K562 (cell line): ENCODE results near the gene KIF26B. TPM values are rescaled to one million over a fixed set of nuclear protein-coding genes. Genes with fewer than 3 reads are reported as not detected.

Experiments
- ATAC-seq: fragments of 200-7000 bp; cut with Tn5 transposase; 3 replicates; pipeline ENCODE4 v1.9.1; 2020; ENCODE audit warnings: moderate library complexity
- BruUV-seq: library from RNA; stranded (reverse); fragments of 400-500 nt; replicated peaks from 2 replicates; lab custom pipeline; 2021; lab: Mats Ljungman, UMichigan
- CTCF ChIA-PET: fragments of 300-600 bp; formaldehyde crosslinking; extraction: SDS; loops from one replicate; lab custom pipeline; 2021; ENCODE audit warnings: low intra/inter-chr PET ratio; lab: Yijun Ruan, JAX
- POLR2A ChIA-PET: fragments of 300-600, 350-650 bp; sonication (Branson Sonifier 250); formaldehyde crosslinking; extraction: SDS; loops from one replicate; lab custom pipeline; 2021; ENCODE audit warnings: antibody characterized with exemption, inconsistent platforms; lab: Yijun Ruan, JAX
- DNase-seq, 4 experiments: peaks; one replicate each; pipeline versions ENCODE4 v3.0.0 to v3.0.0-alpha.2; 2011 to 2018; ENCODE audit warnings: low spot score in 3 of 4, mixed read lengths in 3 of 4; ENCODE audit errors: extremely low read depth in 1 of 4
- FAIRE-seq: peaks from 2 replicates; lab custom pipeline; 2011; peaks lifted over from hg19 to GRCh38; lab: Jason Lieb, UNC
- H2AFZ ChIP-seq: 2 replicates; pipeline ENCODE4 v1.6.0; 2011; ENCODE audit warnings: low read depth, low read length, control low read depth, inconsistent platforms
- H3K27ac ChIP-seq: fragments of 200-600 bp; 3 replicates; pipeline ENCODE4 v1.8.0; 2011; ENCODE audit warnings: low read depth, mild to moderate bottlenecking, control low read depth, inconsistent platforms, low read length, moderate library complexity, mixed read lengths; ENCODE audit errors: extremely low read depth
- H3K27me3 ChIP-seq, 2 experiments: fragments of 300-600 bp in 1 of 2; 2 replicates in 1 of 2; 3 replicates in 1 of 2; pipeline versions ENCODE4 v1.6.0 to v1.8.0; 2011; ENCODE audit warnings: inconsistent platforms in 2 of 2, low read length in 2 of 2, mild to moderate bottlenecking in 1 of 2, mixed read lengths in 1 of 2, moderate library complexity in 1 of 2; ENCODE audit not compliant: control insufficient read depth in 2 of 2, insufficient read depth in 2 of 2
- H3K36me3 ChIP-seq: fragments of 300-600 bp; 3 replicates; pipeline ENCODE4 v1.8.0; 2011; ENCODE audit warnings: mild to moderate bottlenecking, low read length, inconsistent platforms; ENCODE audit not compliant: control insufficient read depth, insufficient read depth
- H3K4me1 ChIP-seq, 2 experiments: fragments of 200-600 bp in 1 of 2; replicated peaks in 1 of 2; 2 replicates in 1 of 2; 3 replicates in 1 of 2; pipeline versions ENCODE4 v1.5.1 to v1.8.0; 2011; ENCODE audit warnings: inconsistent platforms in 2 of 2, low read length in 2 of 2, mild to moderate bottlenecking in 1 of 2, mixed read lengths in 1 of 2, moderate library complexity in 1 of 2; ENCODE audit not compliant: control insufficient read depth in 2 of 2, insufficient read depth in 2 of 2
- H3K4me2 ChIP-seq: 2 replicates; pipeline ENCODE4 v1.6.1; 2011; ENCODE audit warnings: low read length, control low read depth, inconsistent platforms, mixed read lengths; ENCODE audit not compliant: insufficient read depth
- H3K4me3 ChIP-seq: fragments of 200-600 bp; sonication (generic), shearing (Covaris generic); 2 replicates; pipeline ENCODE4 v1.5.1; 2016; ENCODE audit warnings: control low read depth, inconsistent platforms
- H3K79me2 ChIP-seq: fragments of 200-600 bp; 3 replicates; pipeline ENCODE4 v1.8.0; 2011; ENCODE audit warnings: low read length, inconsistent platforms; ENCODE audit not compliant: control insufficient read depth, insufficient read depth
- H3K9ac ChIP-seq, 2 experiments: 2 replicates each; pipeline versions ENCODE4 v1.6.0 to v1.6.1; 2011; ENCODE audit warnings: low read depth in 2 of 2, low read length in 2 of 2, control low read depth in 1 of 2, inconsistent platforms in 1 of 2, mild to moderate bottlenecking in 1 of 2, mixed read lengths in 1 of 2; ENCODE audit not compliant: insufficient read depth in 1 of 2
- H3K9me1 ChIP-seq: one replicate; pipeline ENCODE4 v1.6.0; 2011; ENCODE audit warnings: inconsistent platforms, mild to moderate bottlenecking, low read length, moderate library complexity; ENCODE audit not compliant: control insufficient read depth, insufficient read depth
- H3K9me3 ChIP-seq: replicated peaks from 2 replicates; pipeline ENCODE4 v1.5.1; 2011; ENCODE audit warnings: low read depth, low read length, inconsistent platforms; ENCODE audit not compliant: control insufficient read depth, insufficient read depth
- H4K20me1 ChIP-seq: replicated peaks from 2 replicates; pipeline ENCODE4 v1.6.1; 2011; ENCODE audit warnings: low read length, inconsistent platforms, mixed read lengths; ENCODE audit not compliant: control insufficient read depth, insufficient read depth
- NFXL1 ChIP-seq: fragments of 450-650 bp; formaldehyde crosslinking; IDR thresholded peaks from 2 replicates; pipeline ENCODE4 v1.4.0; 2021; ENCODE audit warnings: mild to moderate bottlenecking
- WGBS: fragments of 100-300 bp; shearing (Covaris generic); methylation state at CpG from one replicate; pipeline ENCODE4 v1.1.6; 2016; ENCODE audit warnings: low coverage, mixed read lengths; ENCODE audit not compliant: insufficient coverage; ENCODE audit errors: missing lambda C conversion rate; 5-methylcytosine and 5-hydroxymethylcytosine counted together
- in situ Hi-C: fragments of 300-500 bp; cut with MboI; formaldehyde crosslinking; loops from 4 replicates; pipeline ENCODE4 v1.15.0; 2018; ENCODE audit warnings: inconsistent platforms, mixed read lengths
- intact Hi-C: fragments of 100-400 bp; cut with micrococcal nuclease; formaldehyde crosslinking; loops from 2 replicates; pipeline ENCODE4 v1.14.2; 2022
- polyA plus RNA-seq, 8 experiments: library from polyadenylated mRNA; depleted of rRNA in 4 of 8; stranded (reverse) in 5 of 8; unstranded in 3 of 8; fragments of >200 nt; fragmentation: Nextera tagmentation in 2 of 8; fragmentation: Illumina TruSeq in 1 of 8; extraction: Ambion mirVana in 2 of 8; extraction: Trizol in 1 of 8; gene quantifications; 2 replicates each; pipeline versions ENCODE4 v1.2.1 to v1.2.3, GENCODE V29; 2011 to 2014; ENCODE audit warnings: inconsistent platforms in 1 of 8, missing spikeins in 1 of 8
- total RNA-seq, 7 experiments: library from RNA; depleted of rRNA in 6 of 7; stranded (reverse); fragments of >200 nt in 6 of 7; fragmentation: Illumina TruSeq in 2 of 7; extraction: Trizol in 2 of 7; gene quantifications; 2 replicates each; pipeline versions ENCODE4 v1.2.1 to v1.2.3, GENCODE V29; 2011 to 2021; ENCODE audit warnings: low replicate concordance in 1 of 7
- TF ChIP-seq, protein P1 (sequence below): fragments of 200-600 bp; sonication (generic); IDR thresholded peaks from one replicate; pipeline ENCODE4 v1.6.1; 2012; ENCODE audit warnings: mild to moderate bottlenecking, low read depth, low read length, inconsistent platforms

The KIF26B gene
- total and polyA plus RNA-seq, 9 of the 15 experiments (the other 6 are each of a cell fraction or from before 2014, with no cell fraction given), result 0.02 to 0.08 (median 0.03) TPM; not detected in 6

DNA sequence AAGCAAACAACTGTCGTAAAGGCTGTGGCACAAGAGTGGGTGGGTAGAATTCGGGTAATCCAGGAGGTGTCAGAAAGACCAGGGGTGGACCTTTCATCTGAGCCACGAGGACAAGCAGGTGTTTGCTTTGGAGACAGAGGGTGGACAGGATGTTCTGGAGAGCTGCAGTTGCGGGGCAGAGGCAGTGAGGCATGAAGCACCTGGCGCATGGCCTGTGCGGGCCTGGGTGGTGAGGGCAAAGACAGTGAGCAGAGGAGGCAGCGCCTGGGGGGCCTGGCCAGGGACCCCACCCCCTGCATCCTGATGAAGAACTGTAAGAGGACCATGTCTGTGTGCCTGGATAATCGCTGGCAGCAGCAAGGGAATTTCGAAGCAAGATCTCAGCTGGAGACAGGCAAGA is 24.9 kb downstream of the KIF26B start:
- H3K9me1 ChIP-seq, result no peaks in the 10 kb centered on the region
- H3K4me2 ChIP-seq, result no peak overlapping the region
- no peak overlapping the region for H3K4me3 ChIP-seq
- peak overlapping the region in 1 of 2 experiments; percentile 17; a peak in 1 of 4 replicates for H3K9ac ChIP-seq
- in situ Hi-C loops (no loop called here), intact Hi-C loops (no loop called here)
- under 1% methylated on average over 9 of the region's 9 CpGs for WGBS
- no TSS peak for BruUV-seq
- FAIRE-seq (no peak), ATAC-seq (no peak), DNase-seq (no peak)
- H3K27ac ChIP-seq, result no peak overlapping the region
- peaks cover 0 to 3% of the 10 kb centered on the region in 2 experiments; a peak in 1 of 5 replicates for H3K4me1 ChIP-seq
- 0 out of 2 replicates have a peak, but pooled peaks cover 4% of the 10 kb centered on the region for H4K20me1 ChIP-seq
- TF ChIP-seq, protein P1, sequence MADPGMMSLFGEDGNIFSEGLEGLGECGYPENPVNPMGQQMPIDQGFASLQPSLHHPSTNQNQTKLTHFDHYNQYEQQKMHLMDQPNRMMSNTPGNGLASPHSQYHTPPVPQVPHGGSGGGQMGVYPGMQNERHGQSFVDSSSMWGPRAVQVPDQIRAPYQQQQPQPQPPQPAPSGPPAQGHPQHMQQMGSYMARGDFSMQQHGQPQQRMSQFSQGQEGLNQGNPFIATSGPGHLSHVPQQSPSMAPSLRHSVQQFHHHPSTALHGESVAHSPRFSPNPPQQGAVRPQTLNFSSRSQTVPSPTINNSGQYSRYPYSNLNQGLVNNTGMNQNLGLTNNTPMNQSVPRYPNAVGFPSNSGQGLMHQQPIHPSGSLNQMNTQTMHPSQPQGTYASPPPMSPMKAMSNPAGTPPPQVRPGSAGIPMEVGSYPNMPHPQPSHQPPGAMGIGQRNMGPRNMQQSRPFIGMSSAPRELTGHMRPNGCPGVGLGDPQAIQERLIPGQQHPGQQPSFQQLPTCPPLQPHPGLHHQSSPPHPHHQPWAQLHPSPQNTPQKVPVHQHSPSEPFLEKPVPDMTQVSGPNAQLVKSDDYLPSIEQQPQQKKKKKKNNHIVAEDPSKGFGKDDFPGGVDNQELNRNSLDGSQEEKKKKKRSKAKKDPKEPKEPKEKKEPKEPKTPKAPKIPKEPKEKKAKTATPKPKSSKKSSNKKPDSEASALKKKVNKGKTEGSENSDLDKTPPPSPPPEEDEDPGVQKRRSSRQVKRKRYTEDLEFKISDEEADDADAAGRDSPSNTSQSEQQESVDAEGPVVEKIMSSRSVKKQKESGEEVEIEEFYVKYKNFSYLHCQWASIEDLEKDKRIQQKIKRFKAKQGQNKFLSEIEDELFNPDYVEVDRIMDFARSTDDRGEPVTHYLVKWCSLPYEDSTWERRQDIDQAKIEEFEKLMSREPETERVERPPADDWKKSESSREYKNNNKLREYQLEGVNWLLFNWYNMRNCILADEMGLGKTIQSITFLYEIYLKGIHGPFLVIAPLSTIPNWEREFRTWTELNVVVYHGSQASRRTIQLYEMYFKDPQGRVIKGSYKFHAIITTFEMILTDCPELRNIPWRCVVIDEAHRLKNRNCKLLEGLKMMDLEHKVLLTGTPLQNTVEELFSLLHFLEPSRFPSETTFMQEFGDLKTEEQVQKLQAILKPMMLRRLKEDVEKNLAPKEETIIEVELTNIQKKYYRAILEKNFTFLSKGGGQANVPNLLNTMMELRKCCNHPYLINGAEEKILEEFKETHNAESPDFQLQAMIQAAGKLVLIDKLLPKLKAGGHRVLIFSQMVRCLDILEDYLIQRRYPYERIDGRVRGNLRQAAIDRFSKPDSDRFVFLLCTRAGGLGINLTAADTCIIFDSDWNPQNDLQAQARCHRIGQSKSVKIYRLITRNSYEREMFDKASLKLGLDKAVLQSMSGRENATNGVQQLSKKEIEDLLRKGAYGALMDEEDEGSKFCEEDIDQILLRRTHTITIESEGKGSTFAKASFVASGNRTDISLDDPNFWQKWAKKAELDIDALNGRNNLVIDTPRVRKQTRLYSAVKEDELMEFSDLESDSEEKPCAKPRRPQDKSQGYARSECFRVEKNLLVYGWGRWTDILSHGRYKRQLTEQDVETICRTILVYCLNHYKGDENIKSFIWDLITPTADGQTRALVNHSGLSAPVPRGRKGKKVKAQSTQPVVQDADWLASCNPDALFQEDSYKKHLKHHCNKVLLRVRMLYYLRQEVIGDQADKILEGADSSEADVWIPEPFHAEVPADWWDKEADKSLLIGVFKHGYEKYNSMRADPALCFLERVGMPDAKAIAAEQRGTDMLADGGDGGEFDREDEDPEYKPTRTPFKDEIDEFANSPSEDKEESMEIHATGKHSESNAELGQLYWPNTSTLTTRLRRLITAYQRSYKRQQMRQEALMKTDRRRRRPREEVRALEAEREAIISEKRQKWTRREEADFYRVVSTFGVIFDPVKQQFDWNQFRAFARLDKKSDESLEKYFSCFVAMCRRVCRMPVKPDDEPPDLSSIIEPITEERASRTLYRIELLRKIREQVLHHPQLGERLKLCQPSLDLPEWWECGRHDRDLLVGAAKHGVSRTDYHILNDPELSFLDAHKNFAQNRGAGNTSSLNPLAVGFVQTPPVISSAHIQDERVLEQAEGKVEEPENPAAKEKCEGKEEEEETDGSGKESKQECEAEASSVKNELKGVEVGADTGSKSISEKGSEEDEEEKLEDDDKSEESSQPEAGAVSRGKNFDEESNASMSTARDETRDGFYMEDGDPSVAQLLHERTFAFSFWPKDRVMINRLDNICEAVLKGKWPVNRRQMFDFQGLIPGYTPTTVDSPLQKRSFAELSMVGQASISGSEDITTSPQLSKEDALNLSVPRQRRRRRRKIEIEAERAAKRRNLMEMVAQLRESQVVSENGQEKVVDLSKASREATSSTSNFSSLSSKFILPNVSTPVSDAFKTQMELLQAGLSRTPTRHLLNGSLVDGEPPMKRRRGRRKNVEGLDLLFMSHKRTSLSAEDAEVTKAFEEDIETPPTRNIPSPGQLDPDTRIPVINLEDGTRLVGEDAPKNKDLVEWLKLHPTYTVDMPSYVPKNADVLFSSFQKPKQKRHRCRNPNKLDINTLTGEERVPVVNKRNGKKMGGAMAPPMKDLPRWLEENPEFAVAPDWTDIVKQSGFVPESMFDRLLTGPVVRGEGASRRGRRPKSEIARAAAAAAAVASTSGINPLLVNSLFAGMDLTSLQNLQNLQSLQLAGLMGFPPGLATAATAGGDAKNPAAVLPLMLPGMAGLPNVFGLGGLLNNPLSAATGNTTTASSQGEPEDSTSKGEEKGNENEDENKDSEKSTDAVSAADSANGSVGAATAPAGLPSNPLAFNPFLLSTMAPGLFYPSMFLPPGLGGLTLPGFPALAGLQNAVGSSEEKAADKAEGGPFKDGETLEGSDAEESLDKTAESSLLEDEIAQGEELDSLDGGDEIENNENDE, result no peak
- TF ChIP-seq NFXL1, result no peak
- no peaks in the 10 kb centered on the region for H3K79me2 ChIP-seq
- no peaks in the 10 kb centered on the region for H3K9me3 ChIP-seq
- peaks cover 51% of the 10 kb centered on the region in 2 experiments for H3K27me3 ChIP-seq
- H2AFZ ChIP-seq, result no peak overlapping the region
- POLR2A ChIA-PET, result interaction anchor here (0.8 to 2.0 kb wide), 2 partner anchors 13 to 14 kb away, joined by 3 to 9 read pairs; no protein-coding TSS in a partner anchor
- CTCF ChIA-PET, result no interaction called here
- no peaks in the 10 kb centered on the region for H3K36me3 ChIP-seq
